ENCODE results near the gene HPCAL1. TPM values are rescaled to one million over a fixed set of nuclear protein-coding genes. Genes with fewer than 3 reads are reported as not detected.

The HPCAL1 gene
- total and polyA plus RNA-seq, 2 donors (not counting 3 experiments of a cell fraction or from before 2014, with no cell fraction given): 56.5 to 77.4 TPM

DNA sequence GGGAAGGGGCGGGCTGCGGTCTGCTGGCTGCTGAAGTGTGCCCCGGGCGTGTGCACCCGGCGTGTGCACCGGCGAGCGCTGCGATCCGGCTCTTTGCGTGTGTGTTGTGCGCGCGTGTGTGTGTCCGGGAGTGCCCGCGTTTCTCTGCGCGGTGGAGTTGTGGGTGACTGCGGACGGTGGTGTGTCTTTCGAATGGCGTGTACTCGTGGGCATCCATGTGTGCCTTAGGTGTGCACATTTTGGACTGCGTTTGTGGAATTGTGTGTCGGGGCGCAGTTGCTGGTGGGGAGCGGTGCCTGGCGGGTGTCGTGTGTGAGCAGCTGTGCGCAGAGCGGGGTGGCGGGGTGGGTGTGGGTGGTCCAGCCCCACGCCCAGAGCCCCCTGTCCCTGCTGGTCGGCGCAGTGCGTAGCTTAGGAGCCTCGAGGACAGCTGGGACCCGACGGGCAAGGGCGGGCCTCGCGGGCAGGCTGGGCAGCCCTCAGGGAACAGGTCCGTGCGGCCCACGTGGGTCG is 533 bp downstream of the HPCAL1 start:
- peaks cover 16% of the 10 kb centered on the region for H3K4me1 ChIP-seq (ENCODE audit: control insufficient read depth, extremely low read depth, insufficient read depth, low read length)
- peak overlapping the region; percentile 27 for H3K27ac ChIP-seq (ENCODE audit: insufficient read depth, low read depth, low read length)
- peak overlapping the region; percentile 71 for H2AFZ ChIP-seq (ENCODE audit: low read depth, low read length)
- CTCF ChIA-PET: interaction anchor here (0.7 to 8.4 kb wide), 28 partner anchors 9 to 231 kb away, joined by 3 to 142 read pairs (median 5); no protein-coding TSS in a partner anchor
- intact Hi-C loops (cut with micrococcal nuclease): loop anchor here (2.0 kb wide), 1 partner anchor 180 kb away; the partner anchor contains the start of gene RRM2
- peak overlapping the region; percentile 81 for H3K4me2 ChIP-seq (ENCODE audit: insufficient read depth, low read length)
- no peaks in the 10 kb centered on the region for H4K20me1 ChIP-seq (replicated peaks; ENCODE audit: control insufficient read depth, extremely low read depth, insufficient read depth, low read length)
- FAIRE-seq (no peak), DNase-seq (ENCODE audit: low read depth, low spot score) (no peak)
- POLR2A ChIA-PET: interaction anchor here (0.6 kb wide), 1 partner anchor 177 kb away, joined by 4 read pairs; no protein-coding TSS in a partner anchor
- H3K9me3 ChIP-seq (replicated peaks; ENCODE audit: control insufficient read depth, insufficient read depth, low read length): no peaks in the 10 kb centered on the region
- H3K36me3 ChIP-seq (ENCODE audit: control insufficient read depth in 2 of 2, extremely low read depth in 1 of 2, insufficient read depth in 2 of 2, low read length in 2 of 2): no peaks in the 10 kb centered on the region
- BruUV-seq (replicated peaks): no TSS peak
- TF ChIP-seq JUN (IDR thresholded peaks at IDR 0.05; ENCODE audit: borderline replicate concordance, insufficient read depth, insufficient read length, low read depth) (no peak), EZH2 (IDR thresholded peaks at IDR 0.05; ENCODE audit: borderline replicate concordance, low read depth, low read length, severe bottlenecking) (no peak), POLR2A (IDR thresholded peaks at IDR 0.05; ENCODE audit: low read depth, low read length) (no peak), GATA2 (IDR thresholded peaks at IDR 0.05; ENCODE audit: insufficient read depth, insufficient read length, low read depth, low read length) (no peak), MYC (IDR thresholded peaks at IDR 0.05; ENCODE audit: low read depth, low read length) (no peak)
- H3K9ac ChIP-seq (replicated peaks; ENCODE audit: extremely low read depth, insufficient read depth, low read length): peak overlapping the region; percentile 64
- H3K4me3 ChIP-seq (replicated peaks in 1 of 3; ENCODE audit: insufficient read depth in 1 of 3, low read depth in 1 of 3, low read length in 3 of 3): peak overlapping the region; percentile 67 to 78 (median 72)
- no peaks in the 10 kb centered on the region for H3K9me1 ChIP-seq (replicated peaks; ENCODE audit: control insufficient read depth, extremely low read depth, insufficient read depth, low read length)
- H3K27me3 ChIP-seq (ENCODE audit: control insufficient read depth in 2 of 2, insufficient read depth in 2 of 2, low read length in 2 of 2): no peaks in the 10 kb centered on the region
- dilution Hi-C loops (cut with MboI; ENCODE audit: extremely low pct_ligation_motif_present, low sequenced_read_pairs): no loop called here
- peaks cover 46% of the 10 kb centered on the region for H3K79me2 ChIP-seq (ENCODE audit: control insufficient read depth, insufficient read depth, low read length)

DNA sequence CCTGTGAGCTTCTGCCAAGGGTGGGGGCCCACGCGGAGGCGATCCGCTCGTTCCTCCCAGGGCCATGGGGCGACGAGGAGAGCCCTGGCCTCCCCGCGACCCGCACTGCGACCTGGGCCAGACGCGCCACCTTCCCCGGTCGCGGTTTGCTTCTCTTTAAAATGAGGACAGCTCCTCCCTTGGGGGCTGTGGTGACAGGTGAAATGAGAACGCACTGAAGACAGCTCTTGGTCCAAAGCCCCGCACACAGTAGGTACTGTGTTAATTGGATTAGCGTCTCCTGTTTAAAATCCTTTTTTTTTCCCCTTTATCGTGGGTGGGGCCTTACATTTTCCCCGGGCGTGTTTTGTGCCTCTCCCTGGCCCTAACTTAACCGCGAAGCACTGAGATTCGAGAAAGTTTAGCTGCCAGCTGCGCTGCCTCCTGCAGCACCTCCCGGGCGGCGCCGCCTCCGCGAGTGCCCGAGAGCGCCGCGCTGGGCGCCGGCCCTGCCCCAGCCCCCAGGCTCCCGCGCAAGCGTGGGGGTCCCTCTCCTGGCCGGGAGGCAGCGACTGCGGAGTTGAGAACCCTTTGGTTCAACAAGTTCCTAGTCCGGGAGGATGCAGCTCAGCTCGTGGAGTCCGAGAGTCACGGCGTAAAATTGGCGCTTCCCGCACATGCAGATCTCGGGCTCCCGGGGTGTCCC is 1.1 kb downstream of the HPCAL1 start:
- dilution Hi-C loops (cut with MboI; ENCODE audit: extremely low pct_ligation_motif_present, low sequenced_read_pairs): no loop called here
- Histone ChIP-seq H3K4me1 (ENCODE audit: control insufficient read depth, extremely low read depth, insufficient read depth, low read length) (peaks cover 12% of the 10 kb centered on the region), H3K79me2 (ENCODE audit: control insufficient read depth, insufficient read depth, low read length) (peaks cover 52% of the 10 kb centered on the region), H3K36me3 (ENCODE audit: control insufficient read depth in 2 of 2, extremely low read depth in 1 of 2, insufficient read depth in 2 of 2, low read length in 2 of 2) (no peaks in the 10 kb centered on the region), H2AFZ (ENCODE audit: low read depth, low read length) (peak overlapping the region; percentile 40), H3K9me3 (replicated peaks; ENCODE audit: control insufficient read depth, insufficient read depth, low read length) (no peaks in the 10 kb centered on the region), H3K4me3 (replicated peaks in 1 of 3; ENCODE audit: insufficient read depth in 1 of 3, low read depth in 1 of 3, low read length in 3 of 3) (peak overlapping the region; percentile 67 to 78 (median 72)), H3K27me3 (ENCODE audit: control insufficient read depth in 2 of 2, insufficient read depth in 2 of 2, low read length in 2 of 2) (no peaks in the 10 kb centered on the region), H3K27ac (ENCODE audit: insufficient read depth, low read depth, low read length) (no peak overlapping the region), H4K20me1 (replicated peaks; ENCODE audit: control insufficient read depth, extremely low read depth, insufficient read depth, low read length) (no peaks in the 10 kb centered on the region), H3K9me1 (replicated peaks; ENCODE audit: control insufficient read depth, extremely low read depth, insufficient read depth, low read length) (no peaks in the 10 kb centered on the region), H3K9ac (replicated peaks; ENCODE audit: extremely low read depth, insufficient read depth, low read length) (peak overlapping the region; percentile 64), H3K4me2 (ENCODE audit: insufficient read depth, low read length) (peak overlapping the region; percentile 81)
- ChIA-PET CTCF (interaction anchor here (0.8 to 8.4 kb wide), 29 partner anchors 9 to 231 kb away, joined by 3 to 142 read pairs (median 5); no protein-coding TSS in a partner anchor), POLR2A (interaction anchor here (0.6 to 1.1 kb wide), 3 partner anchors 20 to 1392 kb away, joined by 3 to 4 read pairs (median 4); no protein-coding TSS in a partner anchor)
- peak; percentile 63 for DNase-seq (ENCODE audit: low read depth, low spot score)
- TF ChIP-seq, protein P1, sequence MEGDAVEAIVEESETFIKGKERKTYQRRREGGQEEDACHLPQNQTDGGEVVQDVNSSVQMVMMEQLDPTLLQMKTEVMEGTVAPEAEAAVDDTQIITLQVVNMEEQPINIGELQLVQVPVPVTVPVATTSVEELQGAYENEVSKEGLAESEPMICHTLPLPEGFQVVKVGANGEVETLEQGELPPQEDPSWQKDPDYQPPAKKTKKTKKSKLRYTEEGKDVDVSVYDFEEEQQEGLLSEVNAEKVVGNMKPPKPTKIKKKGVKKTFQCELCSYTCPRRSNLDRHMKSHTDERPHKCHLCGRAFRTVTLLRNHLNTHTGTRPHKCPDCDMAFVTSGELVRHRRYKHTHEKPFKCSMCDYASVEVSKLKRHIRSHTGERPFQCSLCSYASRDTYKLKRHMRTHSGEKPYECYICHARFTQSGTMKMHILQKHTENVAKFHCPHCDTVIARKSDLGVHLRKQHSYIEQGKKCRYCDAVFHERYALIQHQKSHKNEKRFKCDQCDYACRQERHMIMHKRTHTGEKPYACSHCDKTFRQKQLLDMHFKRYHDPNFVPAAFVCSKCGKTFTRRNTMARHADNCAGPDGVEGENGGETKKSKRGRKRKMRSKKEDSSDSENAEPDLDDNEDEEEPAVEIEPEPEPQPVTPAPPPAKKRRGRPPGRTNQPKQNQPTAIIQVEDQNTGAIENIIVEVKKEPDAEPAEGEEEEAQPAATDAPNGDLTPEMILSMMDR (IDR thresholded peaks at IDR 0.05; ENCODE audit: extremely low read depth in 1 of 2, insufficient read depth in 1 of 2, low read depth in 1 of 2, low read length in 2 of 2): peak; percentile 31 to 42
- TF ChIP-seq JUN (IDR thresholded peaks at IDR 0.05; ENCODE audit: borderline replicate concordance, insufficient read depth, insufficient read length, low read depth) (no peak), POLR2AphosphoS5 (IDR thresholded peaks at IDR 0.05; ENCODE audit: insufficient read depth, low read depth, low read length) (no peak)
- FAIRE-seq: peak; percentile 79
- TSS peak; percentile 6 for BruUV-seq (replicated peaks)
- intact Hi-C loops (cut with micrococcal nuclease): loop anchor here (1.0 to 2.0 kb wide), 3 partner anchors 20 to 181 kb away; partner anchors contain the start of gene RRM2

Measured in endothelial cell of umbilical vein (primary cell).